Measurements from ENCODE around the gene HEATR1.

Gene HEATR1

GRCh38 chr1:236550961-236551851 is 53.1 kb downstream of the HEATR1 start:
- no peak overlapping the region for H3K27ac ChIP-seq (ENCODE audit: low read depth, low read length)
- H3K4me3 ChIP-seq (ENCODE audit: low read length): no peak overlapping the region
- peaks cover 46% of the 10 kb centered on the region for H3K36me3 ChIP-seq (ENCODE audit: control insufficient read depth, insufficient read depth, low read length)
- no peaks in the 10 kb centered on the region for H3K27me3 ChIP-seq (ENCODE audit: control insufficient read depth, insufficient read depth, low read length)
- H3K9ac ChIP-seq (ENCODE audit: low read length): no peak overlapping the region
- H3K4me1 ChIP-seq (ENCODE audit: control insufficient read depth, insufficient read depth, low read length): no peaks in the 10 kb centered on the region

GRCh38 chr1:236548452-236548851 is 55.9 kb downstream of the HEATR1 start:
- Histone ChIP-seq H3K4me3 (ENCODE audit: low read length) (no peak overlapping the region), H3K36me3 (ENCODE audit: control insufficient read depth, insufficient read depth, low read length) (peaks cover 44% of the 10 kb centered on the region), H3K9ac (ENCODE audit: low read length) (no peak overlapping the region), H3K27ac (ENCODE audit: low read depth, low read length) (no peak overlapping the region), H3K27me3 (ENCODE audit: control insufficient read depth, insufficient read depth, low read length) (no peaks in the 10 kb centered on the region), H3K4me1 (ENCODE audit: control insufficient read depth, insufficient read depth, low read length) (no peaks in the 10 kb centered on the region)

DNA sequence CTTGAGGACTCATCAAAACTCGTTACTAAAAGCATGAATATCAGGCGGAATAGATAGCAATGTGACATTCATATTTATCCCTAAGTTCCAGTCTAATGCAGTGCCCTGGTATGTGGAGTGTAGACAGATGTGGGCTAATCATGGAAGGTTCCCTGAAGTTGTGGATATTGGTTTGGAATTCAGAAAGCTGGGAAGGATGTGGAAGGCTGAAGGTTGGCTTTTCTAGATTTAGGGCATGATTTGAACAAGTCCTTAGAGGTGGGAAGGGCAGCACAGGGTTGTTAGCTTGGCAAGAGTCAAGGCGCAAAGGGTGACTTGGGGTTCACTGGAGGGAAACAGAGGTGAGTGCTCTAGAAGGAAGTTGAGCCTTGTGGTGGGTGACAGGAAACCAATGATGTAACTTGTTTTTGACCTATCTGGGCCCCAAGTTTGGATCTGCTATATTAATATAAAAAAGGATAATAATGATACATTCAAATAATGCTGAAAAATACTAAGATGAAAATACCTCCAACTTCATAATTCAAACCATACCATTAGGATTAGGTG is 58.6 kb downstream of the HEATR1 start:
- H3K27ac ChIP-seq (ENCODE audit: low read depth, low read length): no peak overlapping the region
- no peaks in the 10 kb centered on the region for H3K27me3 ChIP-seq (ENCODE audit: control insufficient read depth, insufficient read depth, low read length)
- H3K36me3 ChIP-seq (ENCODE audit: control insufficient read depth, insufficient read depth, low read length): peaks cover 36% of the 10 kb centered on the region
- H3K4me3 ChIP-seq (ENCODE audit: low read length): no peak overlapping the region
- H3K4me1 ChIP-seq (ENCODE audit: control insufficient read depth, insufficient read depth, low read length): no peaks in the 10 kb centered on the region
- H3K9ac ChIP-seq (ENCODE audit: low read length): no peak overlapping the region

DNA sequence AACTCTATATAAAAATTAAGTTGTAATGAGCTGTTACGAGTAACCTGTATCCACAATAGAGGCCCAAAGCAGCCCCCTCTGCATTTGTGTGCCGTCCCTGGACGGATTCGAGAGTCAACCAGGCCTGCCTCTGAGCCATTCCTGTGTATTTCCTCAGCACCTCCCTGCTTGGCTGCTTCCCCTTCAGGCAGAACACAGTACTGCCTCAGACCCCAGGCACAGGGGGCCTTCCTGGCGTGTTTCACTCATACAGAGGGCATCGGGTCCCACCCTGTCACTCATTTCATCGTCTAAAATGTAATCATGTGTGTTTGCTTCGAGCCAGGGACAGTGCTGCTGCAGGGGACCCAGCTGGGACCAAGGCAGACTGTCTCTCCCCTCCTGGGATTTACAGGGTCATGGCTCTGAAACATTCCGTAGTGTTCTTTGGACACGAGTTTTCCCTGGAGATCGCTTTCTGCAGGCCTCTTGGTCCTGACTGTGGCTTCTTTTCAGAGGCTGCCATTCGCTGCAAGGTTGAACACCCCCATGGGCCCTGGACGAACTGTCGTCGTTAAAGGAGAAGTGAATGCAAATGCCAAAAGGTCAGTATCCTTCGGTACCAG is 61.1 kb downstream of the HEATR1 start:
- H3K9ac ChIP-seq (ENCODE audit: low read length): no peak overlapping the region
- H3K4me3 ChIP-seq (ENCODE audit: low read length): no peak overlapping the region
- H3K27ac ChIP-seq (ENCODE audit: low read depth, low read length): no peak overlapping the region
- no peaks in the 10 kb centered on the region for H3K27me3 ChIP-seq (ENCODE audit: control insufficient read depth, insufficient read depth, low read length)
- peaks cover 44% of the 10 kb centered on the region for H3K36me3 ChIP-seq (ENCODE audit: control insufficient read depth, insufficient read depth, low read length)
- no peaks in the 10 kb centered on the region for H3K4me1 ChIP-seq (ENCODE audit: control insufficient read depth, insufficient read depth, low read length)

DNA sequence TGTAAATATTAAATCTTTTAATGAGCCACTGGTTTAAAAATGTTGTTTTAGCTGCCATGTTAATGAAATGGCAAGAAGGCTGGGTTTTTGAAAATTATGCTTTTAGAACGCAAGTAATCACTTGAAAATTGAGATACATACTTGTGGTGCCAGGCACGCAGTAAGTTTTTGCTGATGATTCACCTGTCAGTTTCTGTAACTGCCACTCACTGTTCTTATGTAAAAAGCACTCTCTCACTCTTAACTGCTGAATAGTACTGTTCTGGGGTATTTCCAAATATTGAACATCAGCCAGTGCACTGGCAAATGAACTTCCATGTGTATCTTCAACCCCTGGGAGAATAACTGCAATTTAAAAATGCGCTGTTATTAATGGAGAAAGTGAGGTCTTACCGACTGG is 62.6 kb downstream of the HEATR1 start:
- no peak overlapping the region for H3K9ac ChIP-seq (ENCODE audit: low read length)
- H3K36me3 ChIP-seq (ENCODE audit: control insufficient read depth, insufficient read depth, low read length): peaks cover 34% of the 10 kb centered on the region
- no peak overlapping the region for H3K27ac ChIP-seq (ENCODE audit: low read depth, low read length)
- no peaks in the 10 kb centered on the region for H3K4me1 ChIP-seq (ENCODE audit: control insufficient read depth, insufficient read depth, low read length)
- H3K4me3 ChIP-seq (ENCODE audit: low read length): no peak overlapping the region
- H3K27me3 ChIP-seq (ENCODE audit: control insufficient read depth, insufficient read depth, low read length): no peaks in the 10 kb centered on the region

GRCh38 chr1:236540813-236541465 is 63.4 kb downstream of the HEATR1 start:
- no peaks in the 10 kb centered on the region for H3K4me1 ChIP-seq (ENCODE audit: control insufficient read depth, insufficient read depth, low read length)
- H3K27me3 ChIP-seq (ENCODE audit: control insufficient read depth, insufficient read depth, low read length): no peaks in the 10 kb centered on the region
- no peak overlapping the region for H3K9ac ChIP-seq (ENCODE audit: low read length)
- no peak overlapping the region for H3K27ac ChIP-seq (ENCODE audit: low read depth, low read length)
- H3K36me3 ChIP-seq (ENCODE audit: control insufficient read depth, insufficient read depth, low read length): peaks cover 30% of the 10 kb centered on the region
- no peak overlapping the region for H3K4me3 ChIP-seq (ENCODE audit: low read length)

- peaks cover 19% of the 10 kb centered on the region for H3K36me3 ChIP-seq (ENCODE audit: control insufficient read depth, insufficient read depth, low read length)
These were observed 67.8 kb downstream of the HEATR1 start for GRCh38 chr1:236536540-236536939.

GRCh38 chr1:236535662-236536161 is 68.6 kb downstream of the HEATR1 start:
- H3K4me1 ChIP-seq (ENCODE audit: control insufficient read depth, insufficient read depth, low read length): no peaks in the 10 kb centered on the region
- no peaks in the 10 kb centered on the region for H3K27me3 ChIP-seq (ENCODE audit: control insufficient read depth, insufficient read depth, low read length)
- H3K4me3 ChIP-seq (ENCODE audit: low read length): no peak overlapping the region
- H3K36me3 ChIP-seq (ENCODE audit: control insufficient read depth, insufficient read depth, low read length): peaks cover 15% of the 10 kb centered on the region
- no peak overlapping the region for H3K27ac ChIP-seq (ENCODE audit: low read depth, low read length)
- no peak overlapping the region for H3K9ac ChIP-seq (ENCODE audit: low read length)

More at GRCh38 chr1:236536540-236536939, 67.8 kb downstream of the HEATR1 start:
- no peak overlapping the region for H3K9ac ChIP-seq (ENCODE audit: low read length)
- no peaks in the 10 kb centered on the region for H3K4me1 ChIP-seq (ENCODE audit: control insufficient read depth, insufficient read depth, low read length)
- H3K4me3 ChIP-seq (ENCODE audit: low read length): no peak overlapping the region
- H3K27ac ChIP-seq (ENCODE audit: low read depth, low read length): no peak overlapping the region
- H3K27me3 ChIP-seq (ENCODE audit: control insufficient read depth, insufficient read depth, low read length): no peaks in the 10 kb centered on the region

DNA sequence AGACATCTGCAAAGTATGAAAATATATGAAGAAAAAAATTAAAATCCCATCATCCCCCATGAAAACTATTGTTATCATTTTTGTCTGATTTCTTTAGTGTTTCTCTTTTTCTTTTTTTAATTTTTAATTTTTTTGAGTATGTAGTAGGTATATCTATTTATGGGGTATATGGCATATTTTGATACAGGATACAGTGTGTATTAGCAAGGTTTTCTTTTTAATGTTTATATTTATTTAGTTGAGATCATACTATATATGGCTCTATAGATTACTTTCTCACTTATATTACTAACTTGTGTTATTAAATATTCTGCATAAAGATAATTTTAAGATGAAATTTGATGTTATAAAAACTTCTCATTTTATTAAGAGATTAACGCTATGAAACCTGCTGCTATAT is 69.1 kb downstream of the HEATR1 start:
- Histone ChIP-seq H3K4me3 (ENCODE audit: low read length) (no peak overlapping the region), H3K9ac (ENCODE audit: low read length) (no peak overlapping the region), H3K27ac (ENCODE audit: low read depth, low read length) (no peak overlapping the region), H3K36me3 (ENCODE audit: control insufficient read depth, insufficient read depth, low read length) (peaks cover 15% of the 10 kb centered on the region), H3K27me3 (ENCODE audit: control insufficient read depth, insufficient read depth, low read length) (no peaks in the 10 kb centered on the region), H3K4me1 (ENCODE audit: control insufficient read depth, insufficient read depth, low read length) (no peaks in the 10 kb centered on the region)

DNA sequence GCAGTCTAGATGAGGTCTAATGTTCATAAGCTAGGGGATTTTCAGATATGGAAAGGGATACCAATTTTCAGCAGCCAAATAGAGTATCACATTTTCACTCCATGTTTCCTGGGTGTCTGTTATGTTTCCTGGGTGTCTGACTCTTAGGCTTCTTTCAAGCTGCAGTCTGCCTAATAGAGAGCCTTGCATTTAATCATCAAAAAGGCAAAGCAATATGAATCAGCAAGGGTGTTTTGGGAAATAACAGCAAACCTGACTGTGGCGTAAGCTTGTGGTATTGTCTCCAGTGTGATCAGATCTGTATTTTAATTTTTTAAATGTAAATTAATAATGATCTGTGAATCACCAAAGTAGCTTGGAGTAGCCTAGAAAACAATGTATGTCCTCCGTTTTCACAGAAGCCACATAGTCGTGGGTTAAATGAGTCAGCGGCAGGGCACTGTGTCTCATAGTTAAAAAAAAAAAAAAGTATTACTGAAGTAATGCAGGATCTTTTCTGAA is 70.1 kb downstream of the HEATR1 start:
- Histone ChIP-seq H3K27ac (ENCODE audit: low read depth, low read length) (no peak overlapping the region), H3K4me1 (ENCODE audit: control insufficient read depth, insufficient read depth, low read length) (no peaks in the 10 kb centered on the region), H3K36me3 (ENCODE audit: control insufficient read depth, insufficient read depth, low read length) (peaks cover 10% of the 10 kb centered on the region), H3K4me3 (ENCODE audit: low read length) (no peak overlapping the region), H3K27me3 (ENCODE audit: control insufficient read depth, insufficient read depth, low read length) (no peaks in the 10 kb centered on the region), H3K9ac (ENCODE audit: low read length) (no peak overlapping the region)

- Histone ChIP-seq H3K4me1 (ENCODE audit: control insufficient read depth, insufficient read depth, low read length) (no peaks in the 10 kb centered on the region), H3K36me3 (ENCODE audit: control insufficient read depth, insufficient read depth, low read length) (peaks cover 4% of the 10 kb centered on the region), H3K27me3 (ENCODE audit: control insufficient read depth, insufficient read depth, low read length) (no peaks in the 10 kb centered on the region), H3K27ac (ENCODE audit: low read depth, low read length) (no peak overlapping the region), H3K9ac (ENCODE audit: low read length) (no peak overlapping the region), H3K4me3 (ENCODE audit: low read length) (no peak overlapping the region)
These were observed 71.5 kb downstream of the HEATR1 start for GRCh38 chr1:236532850-236533249.

- H3K9ac ChIP-seq (ENCODE audit: low read length): no peak overlapping the region
- no peak overlapping the region for H3K27ac ChIP-seq (ENCODE audit: low read depth, low read length)
- no peaks in the 10 kb centered on the region for H3K4me1 ChIP-seq (ENCODE audit: control insufficient read depth, insufficient read depth, low read length)
- peaks cover 10% of the 10 kb centered on the region for H3K36me3 ChIP-seq (ENCODE audit: control insufficient read depth, insufficient read depth, low read length)
- no peak overlapping the region for H3K4me3 ChIP-seq (ENCODE audit: low read length)
- no peaks in the 10 kb centered on the region for H3K27me3 ChIP-seq (ENCODE audit: control insufficient read depth, insufficient read depth, low read length)
These were observed 73.4 kb downstream of the HEATR1 start for GRCh38 chr1:236530959-236531358.
